Keratinocyte (primary cell): ENCODE results near the gene ST6GAL1. TPM values are rescaled to one million over a fixed set of nuclear protein-coding genes. Genes with fewer than 3 reads are reported as not detected.
"Not testable (repeated sequence)": the region's sequence is repeated elsewhere in the genome, so short reads cannot be mapped to it uniquely, and the experiment has no call there.

Source experiments
- DNase-seq: peaks from one replicate; pipeline ENCODE4 v3.0.0-alpha.2; 2011; ENCODE audit warnings: low read depth, missing footprints, low spot score
- FAIRE-seq: peaks from 2 replicates; lab custom pipeline; 2011; peaks lifted over from hg19 to GRCh38; lab: Jason Lieb, UNC
- H2AFZ ChIP-seq: 2 replicates; pipeline ENCODE4 v1.6.0; 2012; ENCODE audit warnings: low read length, control low read depth, inconsistent platforms; ENCODE audit not compliant: control insufficient read depth
- H3K27ac ChIP-seq: 2 replicates; pipeline ENCODE4 v1.5.1; 2011; ENCODE audit warnings: low read length; ENCODE audit not compliant: control insufficient read depth, insufficient read depth
- H3K27me3 ChIP-seq: 3 replicates; pipeline ENCODE4 v1.6.0; 2011; ENCODE audit warnings: low read length; ENCODE audit not compliant: control insufficient read depth, insufficient read depth; ENCODE audit errors: extremely low read depth
- H3K36me3 ChIP-seq, 2 experiments: 2 replicates in 1 of 2; 3 replicates in 1 of 2; pipeline ENCODE4 v1.5.1; 2011; ENCODE audit warnings: low read length in 2 of 2, mild to moderate bottlenecking in 1 of 2; ENCODE audit not compliant: control insufficient read depth in 2 of 2, insufficient read depth in 2 of 2; ENCODE audit errors: extremely low read depth in 1 of 2
- H3K4me1 ChIP-seq: 3 replicates; pipeline ENCODE4 v1.5.1; 2011; ENCODE audit warnings: low read length; ENCODE audit not compliant: control insufficient read depth, insufficient read depth; ENCODE audit errors: extremely low read depth
- H3K4me2 ChIP-seq: 3 replicates; pipeline ENCODE4 v1.6.0; 2011; ENCODE audit warnings: low read depth, low read length; ENCODE audit not compliant: control insufficient read depth, insufficient read depth; ENCODE audit errors: extremely low read depth
- H3K4me3 ChIP-seq, 3 experiments: fragments of 200-600 bp in 1 of 3; sonication (generic) in 1 of 3; 2 replicates in 2 of 3; 3 replicates in 1 of 3; pipeline ENCODE4 v1.5.1; 2011 to 2016; ENCODE audit warnings: low read length in 3 of 3, mild to moderate bottlenecking in 3 of 3, control low read depth in 2 of 3, inconsistent platforms in 1 of 3, low read depth in 1 of 3, mixed read lengths in 1 of 3, mixed run types in 1 of 3, moderate library complexity in 1 of 3; ENCODE audit not compliant: control insufficient read depth in 2 of 3, insufficient read depth in 2 of 3; ENCODE audit errors: extremely low read depth in 1 of 3
- H3K79me2 ChIP-seq: 2 replicates; pipeline ENCODE4 v1.6.0; 2012; ENCODE audit warnings: low read length; ENCODE audit not compliant: control insufficient read depth, insufficient read depth
- H3K9ac ChIP-seq: 3 replicates; pipeline ENCODE4 v1.6.0; 2011; ENCODE audit warnings: low read length; ENCODE audit not compliant: control insufficient read depth, insufficient read depth; ENCODE audit errors: extremely low read depth
- H3K9me1 ChIP-seq: 3 replicates; pipeline ENCODE4 v1.6.0; 2011; ENCODE audit warnings: low read length; ENCODE audit not compliant: control insufficient read depth, insufficient read depth; ENCODE audit errors: extremely low read depth
- H3K9me3 ChIP-seq: 2 replicates; pipeline ENCODE4 v1.5.1; 2012; ENCODE audit warnings: low read depth, low read length; ENCODE audit not compliant: control insufficient read depth
- H4K20me1 ChIP-seq: 3 replicates; pipeline ENCODE4 v1.6.0; 2011; ENCODE audit warnings: low read length; ENCODE audit not compliant: control insufficient read depth, insufficient read depth; ENCODE audit errors: extremely low read depth
- EZH2 ChIP-seq: IDR thresholded peaks from one replicate; pipeline ENCODE4 v1.6.1; 2012; ENCODE audit warnings: inconsistent platforms, mild to moderate bottlenecking, low read length, moderate library complexity
- dilution Hi-C: fragments of 300-500 bp; cut with MboI; formaldehyde crosslinking; loops from one replicate; pipeline ENCODE4 v1.7.0; 2020; ENCODE audit warnings: low sequenced_read_pairs; ENCODE audit not compliant: extremely low pct_ligation_motif_present
- polyA plus RNA-seq, 5 experiments: library from polyadenylated mRNA; depleted of rRNA in 3 of 5; stranded (reverse) in 3 of 5; stranded (forward) in 1 of 5; unstranded in 1 of 5; fragments of >200 nt; gene quantifications; 1 replicate in 1 of 5; 2 replicates in 3 of 5; 3 replicates in 1 of 5; pipeline versions ENCODE4 v1.2.1 to v1.2.3, GENCODE V29; 2011 to 2012; ENCODE audit warnings: missing spikeins in 2 of 5, low read depth in 1 of 5, low replicate concordance in 1 of 5
- TF ChIP-seq, protein P1 (sequence below), 3 experiments: IDR thresholded peaks in 1 of 3; conservative IDR thresholded peaks in 1 of 3; optimal IDR thresholded peaks in 1 of 3; 2 replicates in 2 of 3; 3 replicates in 1 of 3; pipeline versions ENCODE3 to v1.5.1; 2011; ENCODE audit warnings: low read length in 3 of 3, mild to moderate bottlenecking in 3 of 3, moderate library complexity in 2 of 3, control low read depth in 1 of 3, inconsistent platforms in 1 of 3; ENCODE audit not compliant: insufficient read depth in 2 of 3; ENCODE audit errors: extremely low read depth in 1 of 3

The ST6GAL1 gene
- polyA plus RNA-seq, 1 donor (not counting 4 experiments of a cell fraction or from before 2014, with no cell fraction given) = 7.5 TPM

DNA sequence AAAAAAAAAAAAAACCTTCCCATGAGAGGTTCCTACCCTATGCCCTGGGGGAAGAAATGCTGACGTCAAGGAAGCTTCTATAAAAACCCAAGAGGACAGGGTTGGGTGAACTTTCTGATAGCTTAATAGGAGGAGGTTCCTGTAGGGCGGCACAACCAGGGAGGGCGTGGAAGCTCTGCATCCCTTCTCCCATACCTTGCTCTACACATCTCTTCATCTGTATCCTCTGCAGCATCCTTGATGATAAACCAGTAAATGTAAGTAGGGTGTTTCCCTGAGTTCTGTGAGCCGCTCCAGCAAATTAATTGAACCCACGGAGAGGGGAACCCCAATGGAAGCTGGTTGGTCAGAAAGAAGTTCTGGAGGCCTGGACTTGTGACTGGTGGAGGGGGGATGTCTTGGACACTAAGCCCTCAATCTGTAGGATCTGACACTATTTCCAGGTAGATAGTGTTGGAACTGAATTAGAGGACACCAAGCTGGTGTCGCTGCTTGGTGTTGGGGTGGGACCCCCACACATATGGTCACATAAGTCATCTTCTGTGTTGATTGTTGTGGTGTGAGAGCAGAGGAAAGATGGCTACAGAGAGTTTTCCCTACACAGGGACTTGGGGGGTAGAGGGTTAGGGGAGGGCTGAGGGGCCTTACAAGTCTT lies 91.5 kb downstream of the ST6GAL1 start:
- Histone ChIP-seq H3K9ac (no peak overlapping the region), H2AFZ (no peak overlapping the region), H3K27ac (no peak overlapping the region), H4K20me1 (no peaks in the 10 kb centered on the region), H3K79me2 (no peaks in the 10 kb centered on the region), H3K9me3 (no peaks in the 10 kb centered on the region), H3K4me2 (no peak overlapping the region), H3K4me3 (no peak overlapping the region), H3K9me1 (no peaks in the 10 kb centered on the region), H3K36me3 (no peaks in the 10 kb centered on the region), H3K27me3 (no peaks in the 10 kb centered on the region), H3K4me1 (no peaks in the 10 kb centered on the region)
- dilution Hi-C loops = no loop called here
- FAIRE-seq (no peak), DNase-seq (no peak)
- TF ChIP-seq EZH2 = no peak
- TF ChIP-seq, protein P1, sequence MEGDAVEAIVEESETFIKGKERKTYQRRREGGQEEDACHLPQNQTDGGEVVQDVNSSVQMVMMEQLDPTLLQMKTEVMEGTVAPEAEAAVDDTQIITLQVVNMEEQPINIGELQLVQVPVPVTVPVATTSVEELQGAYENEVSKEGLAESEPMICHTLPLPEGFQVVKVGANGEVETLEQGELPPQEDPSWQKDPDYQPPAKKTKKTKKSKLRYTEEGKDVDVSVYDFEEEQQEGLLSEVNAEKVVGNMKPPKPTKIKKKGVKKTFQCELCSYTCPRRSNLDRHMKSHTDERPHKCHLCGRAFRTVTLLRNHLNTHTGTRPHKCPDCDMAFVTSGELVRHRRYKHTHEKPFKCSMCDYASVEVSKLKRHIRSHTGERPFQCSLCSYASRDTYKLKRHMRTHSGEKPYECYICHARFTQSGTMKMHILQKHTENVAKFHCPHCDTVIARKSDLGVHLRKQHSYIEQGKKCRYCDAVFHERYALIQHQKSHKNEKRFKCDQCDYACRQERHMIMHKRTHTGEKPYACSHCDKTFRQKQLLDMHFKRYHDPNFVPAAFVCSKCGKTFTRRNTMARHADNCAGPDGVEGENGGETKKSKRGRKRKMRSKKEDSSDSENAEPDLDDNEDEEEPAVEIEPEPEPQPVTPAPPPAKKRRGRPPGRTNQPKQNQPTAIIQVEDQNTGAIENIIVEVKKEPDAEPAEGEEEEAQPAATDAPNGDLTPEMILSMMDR (optimal IDR thresholded peaks at IDR 0.05 in 1 of 3, IDR thresholded peaks at IDR 0.05 in 1 of 3, conservative IDR thresholded peaks at IDR 0.05 in 1 of 3; ENCODE audit: extremely low read depth in 1 of 3, insufficient read depth in 2 of 3, low read length in 3 of 3) = no peak

- no peak for FAIRE-seq
- dilution Hi-C loops = no loop called here
These were observed 92.2 kb downstream of the ST6GAL1 start for GRCh38 chr3:187022403-187023029.

DNA sequence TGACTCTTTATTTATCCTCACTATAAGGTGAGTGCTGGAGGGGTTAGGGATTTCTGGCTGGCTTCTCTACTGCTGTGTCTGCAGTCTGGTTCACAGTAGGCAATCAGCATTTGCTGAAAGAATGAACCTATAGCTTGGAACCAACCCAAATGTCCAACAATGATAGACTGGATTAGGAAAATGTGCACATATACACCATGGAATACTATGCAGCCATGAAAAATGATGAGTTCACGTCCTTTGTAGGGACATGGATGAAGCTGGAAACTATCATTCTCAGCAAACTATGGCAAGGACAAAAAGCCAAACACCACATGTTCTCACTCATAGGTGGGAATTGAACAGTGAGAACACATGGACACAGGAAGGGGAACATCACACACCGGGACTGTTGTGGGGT lies 93.0 kb downstream of the ST6GAL1 start:
- H3K9me3 ChIP-seq, H3K4me3 ChIP-seq, H3K27me3 ChIP-seq, H3K9me1 ChIP-seq, FAIRE-seq, H3K27ac ChIP-seq, H2AFZ ChIP-seq, H3K36me3 ChIP-seq, H3K4me2 ChIP-seq, DNase-seq, H4K20me1 ChIP-seq, dilution Hi-C loops, H3K4me1 ChIP-seq, H3K79me2 ChIP-seq, H3K9ac ChIP-seq: not testable (repeated sequence)

More at GRCh38 chr3:187022403-187023029, 92.2 kb downstream of the ST6GAL1 start:
- no peak overlapping the region for H3K4me3 ChIP-seq
- no peaks in the 10 kb centered on the region for H3K27me3 ChIP-seq
- no peak overlapping the region for H2AFZ ChIP-seq
- H4K20me1 ChIP-seq = no peaks in the 10 kb centered on the region
- no peak for DNase-seq
- TF ChIP-seq EZH2 = no peak
- no peaks in the 10 kb centered on the region for H3K36me3 ChIP-seq
- H3K9me1 ChIP-seq = no peaks in the 10 kb centered on the region
- no peaks in the 10 kb centered on the region for H3K9me3 ChIP-seq
- no peak overlapping the region for H3K4me2 ChIP-seq
- no peak overlapping the region for H3K9ac ChIP-seq
- H3K27ac ChIP-seq = no peak overlapping the region
- H3K4me1 ChIP-seq = no peaks in the 10 kb centered on the region
- no peaks in the 10 kb centered on the region for H3K79me2 ChIP-seq
